Measurements from ENCODE around the gene RNH1.

- no peak for TF ChIP-seq CTCF (IDR thresholded peaks at IDR 0.05; ENCODE audit: low read depth, low read length, poor library complexity, severe bottlenecking)
- no peak for TF ChIP-seq EZH2phosphoT487 (IDR thresholded peaks at IDR 0.05; ENCODE audit: borderline replicate concordance, low read length)
These were observed 20.9 kb downstream of the RNH1 start for GRCh38 chr11:486189-486588.
